Measurements from ENCODE around the gene EEA1.

GRCh38 chr12:92765871-92766270, 163.2 kb downstream of the EEA1 start:
- TF ChIP-seq CTCF (IDR thresholded peaks at IDR 0.05) (no peak), POLR2A (IDR thresholded peaks at IDR 0.05) (no peak)

Data from esophagus squamous epithelium (tissue), 4 donors.